HepG2 (cell line): ENCODE measurements around the gene MRS2.

ENCODE experiments used
- ASH2L ChIP-seq: fragments of 300-600, 200-600 bp; sonication (generic); IDR thresholded peaks from 2 replicates; pipeline ENCODE4 v1.7.0; 2017; ENCODE audit warnings: low read depth, mild to moderate bottlenecking, moderate library complexity, mixed read lengths, low read length; ENCODE audit not compliant: insufficient read length
- CTCF ChIP-seq: sonication (generic); formaldehyde crosslinking; IDR thresholded peaks from 2 replicates; pipeline ENCODE4 v1.5.0; 2020; ENCODE audit warnings: mild to moderate bottlenecking, missing genetic modification reagents, moderate library complexity
- GTF2F1 ChIP-seq: fragments of 150-350 bp; IDR thresholded peaks from 2 replicates; pipeline ENCODE4 v1.6.1; 2014; ENCODE audit warnings: low read length
- KAT2B ChIP-seq: fragments of 150-350 bp; IDR thresholded peaks from 2 replicates; pipeline ENCODE4 v1.6.1; 2014; ENCODE audit warnings: low read depth, low read length, borderline replicate concordance
- KAT8 ChIP-seq: IDR thresholded peaks from 2 replicates; pipeline ENCODE4 v1.6.1; 2016; ENCODE audit warnings: missing genetic modification reagents, missing compliant biosample characterization
- NR1H2 ChIP-seq: sonication (generic); formaldehyde crosslinking; IDR thresholded peaks from 2 replicates; pipeline ENCODE4 v1.8.1; 2022; ENCODE audit warnings: low read depth, missing genetic modification reagents, borderline replicate concordance
- TARDBP ChIP-seq: sonication (generic); formaldehyde crosslinking; IDR thresholded peaks from 2 replicates; pipeline ENCODE4 v1.8.0; 2022; ENCODE audit warnings: mild to moderate bottlenecking, missing genetic modification reagents
- TCF7L2 ChIP-seq: IDR thresholded peaks from 2 replicates; pipeline ENCODE4 v1.6.1; 2011; ENCODE audit warnings: mild to moderate bottlenecking, low read depth, low read length, moderate library complexity
- YY1 ChIP-seq: IDR thresholded peaks from 2 replicates; pipeline ENCODE4 v1.6.1; 2011; ENCODE audit warnings: low read length, low read depth, moderate library complexity, mild to moderate bottlenecking; ENCODE audit not compliant: insufficient read depth, insufficient replicate concordance
- ZNF468 ChIP-seq: sonication (generic); formaldehyde crosslinking; IDR thresholded peaks from 2 replicates; pipeline ENCODE4 v1.8.0; 2022; ENCODE audit warnings: mild to moderate bottlenecking, moderate library complexity, missing genetic modification reagents
- ZNF850 ChIP-seq: sonication (generic); formaldehyde crosslinking; conservative IDR thresholded peaks from 2 replicates; pipeline ENCODE4 v1.9.0; 2021; ENCODE audit warnings: mild to moderate bottlenecking, missing genetic modification reagents
- ZSCAN29 ChIP-seq: sonication (generic); formaldehyde crosslinking; conservative IDR thresholded peaks from 2 replicates; pipeline ENCODE4 v1.4.0; 2020; ENCODE audit warnings: mild to moderate bottlenecking, missing genetic modification reagents

GRCh38 chr6:24394780-24395437 lies 7.8 kb upstream of the MRS2 start:
- TF ChIP-seq TARDBP (CRISPR knock-in tag) (no peak), KAT8 (CRISPR knock-in tag) (no peak), ZNF468 (CRISPR knock-in tag) (no peak), TCF7L2 (no peak), ZNF850 (CRISPR knock-in tag) (no peak), CTCF (CRISPR knock-in tag) (no peak), ASH2L (no peak), YY1 (no peak), ZSCAN29 (CRISPR knock-in tag) (no peak), KAT2B (no peak), NR1H2 (CRISPR knock-in tag) (no peak), GTF2F1 (no peak)
